Tibial nerve (tissue), 4 donors: Measurements from ENCODE around the gene LHFPL3. TPM values are rescaled to one million over a fixed set of nuclear protein-coding genes. Genes with fewer than 3 reads are reported as not detected.

Source experiments
- DNase-seq, 2 donors: peaks; one replicate each; pipeline ENCODE4 v3.0.0-alpha.2; 2019; ENCODE audit warnings: low spot score in 2 of 2
- H3K27ac ChIP-seq, 4 donors: fragments of 200-600 bp; sonication (generic) in 3 of 4; one replicate each; pipeline ENCODE4 v1.5.1; 2017 to 2019; ENCODE audit warnings: mild to moderate bottlenecking in 1 of 4
- H3K27me3 ChIP-seq, 2 donors: fragments of 200-600 bp; sonication (generic) in 1 of 2; one replicate each; pipeline versions ENCODE4 v1.5.1 to v1.6.0; 2017 to 2019
- H3K36me3 ChIP-seq, 3 donors: fragments of 200-600 bp; sonication (generic); one replicate each; pipeline ENCODE4 v1.5.1; 2018 to 2019
- H3K4me1 ChIP-seq, 4 donors: fragments of 200-600 bp; sonication (generic) in 3 of 4; one replicate each; pipeline ENCODE4 v1.5.1; 2017 to 2019
- H3K4me3 ChIP-seq, 4 donors: fragments of 200-600 bp; sonication (generic) in 3 of 4; one replicate each; pipeline ENCODE4 v1.5.1; 2017 to 2019; ENCODE audit warnings: mild to moderate bottlenecking in 1 of 4, moderate library complexity in 1 of 4
- H3K9me3 ChIP-seq, 4 donors: fragments of 200-600 bp; sonication (generic) in 3 of 4; one replicate each; pipeline ENCODE4 v1.5.1; 2017 to 2019
- EP300 ChIP-seq, 2 donors: sonication (generic); formaldehyde crosslinking; IDR thresholded peaks; one replicate each; pipeline ENCODE4 v1.6.1; 2017; ENCODE audit warnings: antibody characterized with exemption in 2 of 2, mild to moderate bottlenecking in 1 of 2
- POLR2A ChIP-seq, 2 donors: fragments of 450-650 bp; IDR thresholded peaks; one replicate each; pipeline ENCODE4 v1.6.1; 2017; ENCODE audit warnings: antibody characterized with exemption in 2 of 2, mild to moderate bottlenecking in 2 of 2, moderate library complexity in 2 of 2
- WGBS, 2 donors: methylation state at CpG; one replicate each; pipeline ENCODE4 v1.1.5; 2018; 5-methylcytosine and 5-hydroxymethylcytosine counted together
- total RNA-seq, 4 donors: library from RNA; depleted of rRNA; stranded (reverse); fragments of >200 nt; gene quantifications; one replicate each; pipeline ENCODE4 v1.1.0, GENCODE V29; 2016
- TF ChIP-seq, protein P1 (sequence below), 5 experiments: fragments of 200-600 bp in 3 of 5; fragments of 450-650 bp in 2 of 5; sonication (generic) in 3 of 5; IDR thresholded peaks; one replicate each; pipeline ENCODE4 v1.5.1; 2016 to 2019; ENCODE audit warnings: antibody characterized with exemption in 5 of 5, mild to moderate bottlenecking in 3 of 5, moderate library complexity in 2 of 5

LHFPL3 gene
- total RNA-seq, 4 donors from 2014 or later = not detected

DNA sequence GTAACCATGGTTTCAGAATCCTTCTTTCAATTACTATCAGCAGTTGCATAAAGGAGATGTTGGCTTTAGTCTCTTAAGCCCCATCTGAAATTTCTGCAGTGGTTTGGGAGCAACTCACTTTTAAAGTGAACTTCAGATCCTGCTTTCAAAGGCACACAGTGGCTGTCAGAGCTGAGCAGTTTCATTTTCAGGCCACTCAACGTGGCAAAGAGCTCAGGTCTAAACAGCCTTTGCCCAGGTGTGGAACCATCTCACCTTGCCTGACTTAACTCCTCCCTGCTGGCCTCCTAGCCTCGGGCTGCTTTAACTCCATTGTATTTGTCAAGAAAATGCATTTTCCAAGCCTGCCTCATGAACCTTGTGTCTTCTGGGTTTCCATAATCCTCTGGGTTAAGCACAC lies 488.1 kb downstream of the LHFPL3 start:
- H3K4me3 ChIP-seq = no peak overlapping the region

DNA sequence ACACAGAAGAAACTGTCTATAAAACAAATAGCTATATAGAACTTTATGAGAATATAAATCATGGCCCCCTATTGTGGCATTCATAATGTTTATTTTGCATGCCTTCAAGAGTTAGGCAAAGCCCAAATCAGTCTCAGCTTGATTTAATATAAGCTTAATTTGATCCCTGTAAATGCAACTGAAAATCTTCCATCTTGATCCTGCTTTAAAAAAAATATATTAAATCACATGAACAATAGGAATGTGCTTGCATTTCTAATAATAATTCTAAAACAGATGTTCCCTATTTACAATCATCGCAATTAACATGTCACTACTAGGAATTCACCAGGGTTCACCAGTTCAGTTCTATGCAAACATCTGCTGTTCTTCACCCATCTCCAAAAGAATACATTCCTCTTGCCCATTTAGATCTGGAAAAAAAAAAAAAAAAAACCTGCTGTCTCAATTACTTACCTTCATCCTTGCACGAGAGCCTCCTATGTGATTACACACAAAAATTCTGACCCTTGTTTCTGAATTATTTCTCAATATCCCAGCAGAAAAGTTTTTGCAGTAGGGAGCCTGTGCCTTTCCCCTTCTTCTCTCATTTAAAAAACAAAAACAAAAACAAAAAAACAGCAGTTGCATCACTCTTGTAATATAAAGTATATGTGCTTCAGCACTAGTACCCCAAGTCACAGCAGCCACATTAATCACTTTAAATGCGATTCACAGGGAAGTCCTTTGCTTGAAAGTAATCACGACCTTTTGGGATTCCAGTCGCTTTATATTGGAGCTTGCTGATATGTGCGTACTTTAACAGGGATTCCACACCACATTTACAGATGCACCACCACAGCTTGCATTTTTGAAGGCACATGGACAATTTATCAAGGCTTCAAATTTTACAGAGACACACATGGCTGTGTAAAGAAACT lies 490.8 kb downstream of the LHFPL3 start:
- H3K4me1 ChIP-seq = no peaks in the 10 kb centered on the region
- no peak for DNase-seq
- H3K27me3 ChIP-seq = no peaks in the 10 kb centered on the region
- no peaks in the 10 kb centered on the region for H3K36me3 ChIP-seq
- no peaks in the 10 kb centered on the region for H3K9me3 ChIP-seq
- TF ChIP-seq POLR2A (IDR thresholded peaks at IDR 0.05) (no peak), EP300 (IDR thresholded peaks at IDR 0.05) (no peak)
- TF ChIP-seq, protein P1, sequence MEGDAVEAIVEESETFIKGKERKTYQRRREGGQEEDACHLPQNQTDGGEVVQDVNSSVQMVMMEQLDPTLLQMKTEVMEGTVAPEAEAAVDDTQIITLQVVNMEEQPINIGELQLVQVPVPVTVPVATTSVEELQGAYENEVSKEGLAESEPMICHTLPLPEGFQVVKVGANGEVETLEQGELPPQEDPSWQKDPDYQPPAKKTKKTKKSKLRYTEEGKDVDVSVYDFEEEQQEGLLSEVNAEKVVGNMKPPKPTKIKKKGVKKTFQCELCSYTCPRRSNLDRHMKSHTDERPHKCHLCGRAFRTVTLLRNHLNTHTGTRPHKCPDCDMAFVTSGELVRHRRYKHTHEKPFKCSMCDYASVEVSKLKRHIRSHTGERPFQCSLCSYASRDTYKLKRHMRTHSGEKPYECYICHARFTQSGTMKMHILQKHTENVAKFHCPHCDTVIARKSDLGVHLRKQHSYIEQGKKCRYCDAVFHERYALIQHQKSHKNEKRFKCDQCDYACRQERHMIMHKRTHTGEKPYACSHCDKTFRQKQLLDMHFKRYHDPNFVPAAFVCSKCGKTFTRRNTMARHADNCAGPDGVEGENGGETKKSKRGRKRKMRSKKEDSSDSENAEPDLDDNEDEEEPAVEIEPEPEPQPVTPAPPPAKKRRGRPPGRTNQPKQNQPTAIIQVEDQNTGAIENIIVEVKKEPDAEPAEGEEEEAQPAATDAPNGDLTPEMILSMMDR (IDR thresholded peaks at IDR 0.05) = no peak
- H3K27ac ChIP-seq = no peak overlapping the region
- H3K4me3 ChIP-seq = no peak overlapping the region
- WGBS, 2 donors = 50 to 54% methylated on average over 6 of the region's 6 CpGs

More for the DNA sequence above, 488.1 kb downstream of the LHFPL3 start:
- DNase-seq = no peak
- 51 to 62% methylated on average over 2 of the region's 2 CpGs for WGBS, 2 donors
- Histone ChIP-seq H3K27ac (no peak overlapping the region), H3K4me1 (no peaks in the 10 kb centered on the region), H3K36me3 (no peaks in the 10 kb centered on the region), H3K9me3 (no peaks in the 10 kb centered on the region), H3K27me3 (no peaks in the 10 kb centered on the region)
- TF ChIP-seq, protein P1 (IDR thresholded peaks at IDR 0.05) = no peak
- TF ChIP-seq EP300 (IDR thresholded peaks at IDR 0.05) = no peak
- TF ChIP-seq POLR2A (IDR thresholded peaks at IDR 0.05) = no peak

DNA sequence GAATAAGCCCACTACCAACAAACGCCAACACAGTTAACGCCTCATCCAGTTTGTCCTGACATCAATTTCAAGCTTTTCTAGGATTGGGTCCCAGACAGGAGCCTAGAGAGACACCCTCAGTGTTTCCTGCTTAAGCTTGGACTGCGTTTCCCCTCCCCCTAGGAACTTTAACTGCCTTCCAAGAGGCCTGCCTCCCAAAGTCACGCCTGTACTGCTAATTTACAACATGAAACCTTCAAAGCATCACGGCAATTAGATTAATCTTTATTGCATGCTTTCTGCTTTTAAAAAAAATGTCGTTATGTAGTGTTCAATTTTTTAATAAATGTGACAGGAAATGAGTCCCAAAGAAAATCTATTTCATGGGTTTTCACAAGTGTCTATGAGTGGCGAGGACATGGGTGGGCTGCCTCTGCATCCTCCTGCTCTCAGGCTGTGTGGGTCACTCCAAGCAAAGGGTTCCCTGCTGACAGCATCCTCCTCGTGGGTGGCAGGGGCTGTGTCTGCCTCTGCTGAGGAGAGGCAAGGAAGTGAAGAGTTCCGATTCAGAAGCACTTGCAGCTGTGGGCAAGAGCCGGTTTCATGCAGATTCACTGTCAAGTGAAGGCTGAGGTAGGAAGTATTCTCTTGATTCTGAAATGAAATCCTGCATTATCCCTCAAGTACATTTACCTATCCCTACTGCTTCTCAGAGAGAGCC lies 492.6 kb downstream of the LHFPL3 start:
- no peaks in the 10 kb centered on the region for H3K4me1 ChIP-seq
- no peaks in the 10 kb centered on the region for H3K9me3 ChIP-seq
- no peaks in the 10 kb centered on the region for H3K36me3 ChIP-seq
- TF ChIP-seq, protein P1 (IDR thresholded peaks at IDR 0.05) = no peak
- no peak overlapping the region for H3K27ac ChIP-seq
- no peak overlapping the region for H3K4me3 ChIP-seq
- WGBS, 2 donors = 36 to 48% methylated on average over 10 of the region's 10 CpGs
- no peak for DNase-seq
- no peaks in the 10 kb centered on the region for H3K27me3 ChIP-seq

DNA sequence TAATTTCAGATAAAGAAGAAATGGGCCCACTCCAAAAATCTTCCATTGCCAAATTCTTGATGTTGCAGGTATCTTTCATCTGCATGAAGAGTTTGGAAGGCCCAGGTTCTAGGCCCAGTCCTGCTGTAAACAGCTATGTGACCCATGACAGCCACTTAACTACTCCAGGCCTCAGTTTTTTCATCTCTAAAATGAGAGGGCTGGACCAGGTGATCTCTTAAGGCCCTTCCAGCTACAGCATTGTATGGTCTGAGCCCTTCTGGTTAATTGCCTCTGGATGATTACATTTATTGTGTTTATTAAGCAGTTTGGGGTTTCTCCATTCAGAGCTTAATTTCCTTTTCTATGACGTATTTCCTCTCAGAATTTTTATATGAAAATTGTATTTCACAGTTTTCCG lies 494.8 kb downstream of the LHFPL3 start:
- Histone ChIP-seq H3K27me3 (no peaks in the 10 kb centered on the region), H3K4me3 (no peak overlapping the region), H3K36me3 (no peaks in the 10 kb centered on the region), H3K4me1 (no peaks in the 10 kb centered on the region), H3K27ac (no peak overlapping the region), H3K9me3 (no peaks in the 10 kb centered on the region)
- WGBS, 2 donors = 90 to 96% methylated on average over 2 of the region's 2 CpGs
- no peak for DNase-seq
- no peak for TF ChIP-seq EP300 (IDR thresholded peaks at IDR 0.05)
- TF ChIP-seq POLR2A (IDR thresholded peaks at IDR 0.05) = no peak
- TF ChIP-seq, protein P1 (IDR thresholded peaks at IDR 0.05) = no peak

DNA sequence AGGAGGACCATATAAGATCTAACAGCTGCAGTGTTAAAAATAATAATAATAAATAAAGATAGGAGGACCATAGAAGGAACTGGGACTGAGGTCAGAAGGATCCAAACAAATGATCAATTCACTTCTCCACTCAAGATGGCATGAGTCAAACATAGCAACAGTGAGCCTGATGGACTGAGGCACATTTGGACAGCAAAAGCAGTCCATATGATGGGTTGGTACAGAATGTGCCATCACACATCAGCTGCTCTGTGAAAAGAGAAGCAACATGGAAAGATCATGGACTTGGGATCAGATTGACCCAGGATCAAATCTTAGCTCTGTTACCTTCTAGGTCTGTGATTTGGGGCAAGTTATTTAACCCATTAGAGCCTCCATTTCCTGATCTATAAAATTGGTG lies 496.7 kb downstream of the LHFPL3 start:
- no peaks in the 10 kb centered on the region for H3K4me1 ChIP-seq
- H3K36me3 ChIP-seq = no peaks in the 10 kb centered on the region
- no peak overlapping the region for H3K4me3 ChIP-seq
- DNase-seq = no peak
- no peaks in the 10 kb centered on the region for H3K9me3 ChIP-seq
- H3K27ac ChIP-seq = no peak overlapping the region
- H3K27me3 ChIP-seq = no peaks in the 10 kb centered on the region
- no peak for TF ChIP-seq POLR2A (IDR thresholded peaks at IDR 0.05)
- TF ChIP-seq, protein P1 (IDR thresholded peaks at IDR 0.05) = no peak
- no peak for TF ChIP-seq EP300 (IDR thresholded peaks at IDR 0.05)
